ENCODE measurements around the gene YOD1.

The YOD1 gene

DNA sequence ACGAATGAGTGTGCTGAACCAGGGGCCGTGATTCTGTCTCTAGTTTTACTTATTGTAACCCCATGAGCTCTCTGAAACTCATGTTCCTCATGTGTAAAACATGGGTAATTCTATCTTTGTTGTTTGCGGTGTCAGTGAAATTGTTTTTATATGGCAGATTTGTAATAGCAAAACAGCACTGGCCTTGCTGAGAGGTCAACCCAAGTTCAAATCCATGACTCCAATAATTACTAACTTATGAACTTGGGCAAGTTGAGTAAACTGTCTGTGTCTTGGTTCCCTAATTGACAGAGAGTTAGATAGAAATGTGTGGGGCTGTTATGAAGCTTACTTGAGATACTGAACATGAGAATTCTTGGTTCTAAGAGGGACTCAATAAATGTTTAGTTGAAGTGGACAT is 36.3 kb downstream of the YOD1 start:
- in situ Hi-C loops (cut with HindIII; ENCODE audit: low sequenced_read_pairs): no loop called here
- TF ChIP-seq, protein P1, sequence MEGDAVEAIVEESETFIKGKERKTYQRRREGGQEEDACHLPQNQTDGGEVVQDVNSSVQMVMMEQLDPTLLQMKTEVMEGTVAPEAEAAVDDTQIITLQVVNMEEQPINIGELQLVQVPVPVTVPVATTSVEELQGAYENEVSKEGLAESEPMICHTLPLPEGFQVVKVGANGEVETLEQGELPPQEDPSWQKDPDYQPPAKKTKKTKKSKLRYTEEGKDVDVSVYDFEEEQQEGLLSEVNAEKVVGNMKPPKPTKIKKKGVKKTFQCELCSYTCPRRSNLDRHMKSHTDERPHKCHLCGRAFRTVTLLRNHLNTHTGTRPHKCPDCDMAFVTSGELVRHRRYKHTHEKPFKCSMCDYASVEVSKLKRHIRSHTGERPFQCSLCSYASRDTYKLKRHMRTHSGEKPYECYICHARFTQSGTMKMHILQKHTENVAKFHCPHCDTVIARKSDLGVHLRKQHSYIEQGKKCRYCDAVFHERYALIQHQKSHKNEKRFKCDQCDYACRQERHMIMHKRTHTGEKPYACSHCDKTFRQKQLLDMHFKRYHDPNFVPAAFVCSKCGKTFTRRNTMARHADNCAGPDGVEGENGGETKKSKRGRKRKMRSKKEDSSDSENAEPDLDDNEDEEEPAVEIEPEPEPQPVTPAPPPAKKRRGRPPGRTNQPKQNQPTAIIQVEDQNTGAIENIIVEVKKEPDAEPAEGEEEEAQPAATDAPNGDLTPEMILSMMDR (IDR thresholded peaks at IDR 0.05; ENCODE audit: low read depth, low read length, missing control alignments): no peak
- no peak for DNase-seq (ENCODE audit: low read depth)
- no peak overlapping the region for H3K4me3 ChIP-seq (ENCODE audit: low read depth, low read length)

DNA sequence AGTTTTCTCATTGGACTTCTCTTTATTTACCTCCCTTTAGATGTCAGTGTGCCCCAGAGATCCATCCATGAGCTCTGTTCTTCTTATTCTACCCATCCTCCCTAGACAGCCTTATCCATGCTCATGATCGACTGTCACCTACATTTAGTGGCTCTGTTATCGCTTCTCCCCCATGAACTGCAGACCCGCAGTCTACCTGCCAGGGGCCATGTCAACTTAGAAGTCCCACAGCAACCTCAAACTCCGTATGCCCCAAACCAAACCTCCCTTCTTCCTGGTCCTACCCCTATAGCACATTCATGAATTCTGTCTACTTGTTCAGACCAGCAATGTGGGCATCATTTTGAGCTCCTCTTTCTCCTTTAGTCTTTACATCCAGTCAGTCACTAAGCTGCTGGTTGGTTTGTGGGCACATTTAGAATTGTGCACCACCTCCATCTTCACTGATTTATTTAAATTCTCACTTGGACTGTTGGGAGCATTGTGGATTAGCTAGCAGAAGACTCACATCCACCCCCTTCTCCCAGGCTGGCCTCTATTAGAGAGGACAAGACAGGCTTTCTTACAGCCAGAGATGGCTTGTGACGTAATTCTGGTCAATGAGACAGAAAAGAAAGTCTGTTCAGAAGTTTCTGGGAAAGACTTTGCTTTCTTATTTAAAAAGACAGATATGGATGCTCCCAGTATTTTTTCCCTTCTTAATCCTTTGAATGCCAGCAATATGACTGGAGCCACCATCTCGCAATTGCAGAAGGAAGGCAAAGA is 37.5 kb downstream of the YOD1 start:
- in situ Hi-C loops (cut with HindIII; ENCODE audit: low sequenced_read_pairs): no loop called here

DNA sequence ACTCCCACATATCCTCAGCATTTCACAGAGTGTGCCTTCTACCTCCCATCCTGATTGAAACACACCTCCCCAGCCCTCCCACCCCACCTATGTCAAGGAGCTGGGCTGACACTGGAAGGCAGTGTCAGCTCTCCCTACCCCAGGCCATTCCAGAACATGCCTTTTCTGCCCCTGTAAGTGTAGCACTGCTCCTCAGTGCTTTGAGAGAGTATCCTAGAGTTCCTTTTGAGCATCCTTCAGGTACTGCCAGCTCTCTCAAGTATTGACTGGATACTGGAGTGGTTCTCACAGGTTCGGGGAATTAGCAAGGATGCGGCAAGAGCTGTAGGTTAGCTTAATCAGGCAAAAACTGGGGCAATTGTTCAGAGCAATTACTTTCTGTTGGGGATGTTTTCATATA is 40.3 kb downstream of the YOD1 start:
- H3K4me3 ChIP-seq (ENCODE audit: low read depth, low read length): no peak overlapping the region
- TF ChIP-seq, protein P1 (IDR thresholded peaks at IDR 0.05; ENCODE audit: low read depth, low read length, missing control alignments): no peak
- no peak for DNase-seq (ENCODE audit: low read depth)
- in situ Hi-C loops (cut with HindIII; ENCODE audit: low sequenced_read_pairs): no loop called here

More for the DNA sequence above, 37.5 kb downstream of the YOD1 start:
- no peak for DNase-seq (ENCODE audit: low read depth)
- TF ChIP-seq, protein P1 (IDR thresholded peaks at IDR 0.05; ENCODE audit: low read depth, low read length, missing control alignments): no peak
- H3K4me3 ChIP-seq (ENCODE audit: low read depth, low read length): no peak overlapping the region

DNA sequence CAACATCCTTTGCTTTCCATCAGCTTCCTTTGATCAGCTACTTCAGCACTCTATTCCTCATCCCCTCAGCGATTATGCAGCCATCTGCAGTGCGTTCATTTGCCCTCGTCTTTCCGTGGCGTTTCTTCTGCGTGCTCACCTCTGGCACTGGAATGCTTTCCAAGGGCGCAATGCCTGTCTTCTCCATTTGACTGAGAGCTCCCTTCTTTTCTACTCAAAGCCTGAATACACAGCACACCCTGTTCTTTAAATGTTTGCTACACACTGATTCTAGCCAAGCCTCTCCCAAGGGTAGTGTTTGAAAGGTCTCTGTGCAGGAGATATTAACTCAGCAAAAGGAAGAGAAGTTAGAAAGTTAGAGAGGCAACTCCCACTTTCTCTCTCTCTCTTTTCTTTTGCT is 41.1 kb downstream of the YOD1 start:
- no peak for DNase-seq (ENCODE audit: low read depth)
- in situ Hi-C loops (cut with HindIII; ENCODE audit: low sequenced_read_pairs): no loop called here
- TF ChIP-seq, protein P1 (IDR thresholded peaks at IDR 0.05; ENCODE audit: low read depth, low read length, missing control alignments): no peak
- H3K4me3 ChIP-seq (ENCODE audit: low read depth, low read length): no peak overlapping the region

DNA sequence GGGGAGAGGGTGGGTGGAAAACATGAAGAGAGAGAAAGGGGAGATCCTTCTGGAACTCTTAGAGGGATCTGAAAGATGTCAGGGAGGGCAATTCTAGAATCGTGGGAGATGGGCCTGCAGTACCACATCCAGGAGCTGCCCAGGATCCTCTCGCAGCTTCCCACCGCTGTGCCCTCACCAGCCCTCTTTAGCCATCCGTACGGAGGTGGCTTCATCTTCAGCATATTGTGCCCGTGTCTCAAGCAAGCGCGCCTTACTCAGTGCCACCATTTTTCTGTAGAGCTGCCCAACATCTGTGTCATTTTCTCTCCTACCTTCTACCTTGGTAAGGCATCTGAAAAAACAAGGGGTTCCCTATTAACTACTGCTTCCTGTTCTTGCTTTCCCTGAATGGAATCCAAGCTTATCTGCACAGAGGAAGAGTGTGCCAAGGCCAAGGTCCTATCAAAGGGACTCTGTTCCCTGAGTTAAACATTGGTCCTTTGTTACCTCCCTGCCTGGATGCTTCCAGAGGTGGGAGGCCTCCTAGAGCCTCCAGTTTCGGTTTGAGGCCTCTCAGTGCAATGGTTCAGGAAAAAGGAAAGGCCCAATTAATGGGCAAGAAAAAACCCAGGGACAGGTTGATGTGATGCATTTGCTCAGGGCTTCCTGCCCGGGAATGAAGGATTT is 41.7 kb downstream of the YOD1 start:
- DNase-seq (ENCODE audit: low read depth): no peak
- TF ChIP-seq, protein P1 (IDR thresholded peaks at IDR 0.05; ENCODE audit: low read depth, low read length, missing control alignments): no peak
- H3K4me3 ChIP-seq (ENCODE audit: low read depth, low read length): no peak overlapping the region
- in situ Hi-C loops (cut with HindIII; ENCODE audit: low sequenced_read_pairs): no loop called here

DNA sequence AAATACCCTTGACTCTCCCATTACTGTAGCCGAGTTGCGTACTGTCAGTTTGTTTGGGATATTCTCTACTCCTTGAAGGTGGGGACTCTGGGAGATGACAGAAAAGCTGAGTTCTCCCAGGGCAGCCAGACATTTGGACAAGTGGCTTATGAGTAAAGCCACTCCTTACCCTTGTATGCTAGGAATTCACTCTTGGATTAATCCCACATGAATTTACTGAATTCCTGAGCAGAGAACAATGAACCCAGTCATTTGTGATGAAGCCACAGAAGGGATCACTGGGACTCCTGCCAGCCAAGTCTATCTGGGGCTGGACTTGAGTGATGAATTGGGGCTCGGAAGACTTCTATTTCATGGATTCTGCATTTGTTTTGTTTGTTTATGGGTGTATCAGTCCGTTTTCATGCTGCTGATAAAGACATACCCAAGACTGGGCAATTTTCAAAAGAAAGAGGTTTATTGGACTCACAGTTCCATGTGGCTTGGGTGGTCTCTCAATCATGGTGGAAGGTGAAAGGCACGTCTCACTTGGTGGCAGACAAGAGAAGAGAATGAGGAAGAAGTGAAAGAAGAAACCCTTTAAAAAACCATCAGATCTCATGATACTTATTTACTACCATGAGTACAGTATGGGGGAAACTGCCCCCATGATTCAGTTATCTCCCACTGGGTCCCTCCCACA is 43.5 kb downstream of the YOD1 start:
- H3K4me3 ChIP-seq (ENCODE audit: low read depth, low read length): no peak overlapping the region
- in situ Hi-C loops (cut with HindIII; ENCODE audit: low sequenced_read_pairs): no loop called here
- TF ChIP-seq, protein P1 (IDR thresholded peaks at IDR 0.05; ENCODE audit: low read depth, low read length, missing control alignments): no peak

More for the DNA sequence above, 43.5 kb downstream of the YOD1 start:
- peak; percentile 95 for DNase-seq (ENCODE audit: low read depth)
